H1 (cell line): ENCODE measurements around the gene ELL2.

Experiments
- BRCA1 ChIP-seq: IDR thresholded peaks from 2 replicates; pipeline ENCODE4 v1.6.1; 2012; ENCODE audit warnings: low read depth, low read length, improper control_type of control experiment
- CTCF ChIP-seq, 3 experiments: IDR thresholded peaks; 1 replicate in 2 of 3; 2 replicates in 1 of 3; pipeline versions ENCODE4 v1.5.1 to v1.6.1; 2011; ENCODE audit warnings: low read length in 3 of 3, mild to moderate bottlenecking in 3 of 3, inconsistent platforms in 2 of 3, low read depth in 1 of 3, moderate library complexity in 1 of 3; ENCODE audit not compliant: insufficient read depth in 1 of 3; ENCODE audit errors: control extremely low read depth in 1 of 3
- EGR1 ChIP-seq: IDR thresholded peaks from 2 replicates; pipeline ENCODE4 v1.6.1; 2011; ENCODE audit warnings: low read depth, low read length, borderline replicate concordance
- EZH2 ChIP-seq: fragments of 200-600 bp; sonication (generic); IDR thresholded peaks from 2 replicates; pipeline ENCODE4 v1.7.1; 2012; ENCODE audit warnings: low read depth, mild to moderate bottlenecking, moderate library complexity, low read length, inconsistent platforms; ENCODE audit not compliant: severe bottlenecking
- FOSL1 ChIP-seq: IDR thresholded peaks from 2 replicates; pipeline ENCODE4 v1.6.1; 2011; ENCODE audit warnings: mild to moderate bottlenecking, low read depth, low read length, moderate library complexity; ENCODE audit not compliant: insufficient read depth
- JUN ChIP-seq: IDR thresholded peaks from 2 replicates; pipeline ENCODE4 v1.6.1; 2011; ENCODE audit warnings: low read depth, mild to moderate bottlenecking, improper control_type of control experiment, low read length
- POLR2AphosphoS5 ChIP-seq: IDR thresholded peaks from 2 replicates; pipeline ENCODE4 v1.6.1; 2011; ENCODE audit warnings: low read depth, low read length
- RFX5 ChIP-seq: IDR thresholded peaks from 2 replicates; pipeline ENCODE4 v1.6.1; 2011; ENCODE audit warnings: low read depth, low read length, improper control_type of control experiment, borderline replicate concordance
- SIN3A ChIP-seq, 2 experiments: IDR thresholded peaks in 1 of 2; conservative IDR thresholded peaks in 1 of 2; 2 replicates each; pipeline ENCODE4 v1.6.1; 2011 to 2012; ENCODE audit warnings: low read length in 2 of 2, improper control_type of control experiment in 1 of 2, low read depth in 1 of 2, mild to moderate bottlenecking in 1 of 2
- ZNF274 ChIP-seq: IDR thresholded peaks from 2 replicates; pipeline ENCODE4 v1.7.0; 2012; ENCODE audit warnings: low read length, borderline replicate concordance; ENCODE audit errors: extremely low read depth

GRCh38 chr5:95985249-95985648 is 23.6 kb upstream of the ELL2 start:
- TF ChIP-seq POLR2AphosphoS5 (no peak), JUN (no peak), RFX5 (no peak), SIN3A (conservative IDR thresholded peaks at IDR 0.05 in 1 of 2, IDR thresholded peaks at IDR 0.05 in 1 of 2; ENCODE audit: low read depth in 1 of 2, low read length in 2 of 2) (no peak), EZH2 (no peak), BRCA1 (no peak), ZNF274 (no peak), FOSL1 (no peak), EGR1 (no peak), CTCF (IDR thresholded peaks at IDR 0.05; ENCODE audit: control extremely low read depth in 1 of 3, insufficient read depth in 1 of 3, low read depth in 1 of 3, low read length in 3 of 3) (no peak)
